WTC11 (cell line): ENCODE data around the gene ASTN1. TPM values are rescaled to one million over a fixed set of nuclear protein-coding genes. Genes with fewer than 3 reads are reported as not detected.

Source experiments
- ATAC-seq: fragments of 200-7000 bp; cut with Tn5 transposase; 2 replicates; pipeline ENCODE4 v1.10.0; 2021; ENCODE audit warnings: mild to moderate bottlenecking, moderate library complexity
- CTCF ChIA-PET: fragments of 300-600 bp; sonication (Branson Sonifier 250); formaldehyde crosslinking; loops from one replicate; lab custom pipeline; 2021; ENCODE audit warnings: antibody characterized with exemption; lab: Charles Lee
- POLR2A ChIA-PET: fragments of 350-600 bp; sonication (Branson Sonifier 250); formaldehyde crosslinking; loops from one replicate; lab custom pipeline; 2021; ENCODE audit warnings: antibody characterized with exemption; lab: Charles Lee
- DNase-seq: peaks from one replicate; pipeline ENCODE4 v3.0.0; 2021; ENCODE audit warnings: low spot score
- H3K27ac Mint-ChIP-seq: 2 replicates; pipeline ENCODE4 v1.8.0; 2021; ENCODE audit warnings: mixed read lengths
- H3K27me3 Mint-ChIP-seq: 2 replicates; pipeline ENCODE4 v1.8.0; 2021; ENCODE audit warnings: low read depth, mild to moderate bottlenecking, moderate library complexity, mixed read lengths
- H3K36me3 Mint-ChIP-seq: 2 replicates; pipeline ENCODE4 v1.8.0; 2021; ENCODE audit warnings: mixed read lengths
- H3K4me1 Mint-ChIP-seq: 2 replicates; pipeline ENCODE4 v1.8.0; 2022; ENCODE audit warnings: mixed read lengths
- H3K4me3 Mint-ChIP-seq: 2 replicates; pipeline ENCODE4 v1.8.0; 2021; ENCODE audit warnings: mild to moderate bottlenecking, moderate library complexity, mixed read lengths
- H3K9me3 Mint-ChIP-seq: 2 replicates; pipeline ENCODE4 v1.8.0; 2021; ENCODE audit warnings: mixed read lengths
- AR ChIP-seq: fragments of 250-450 bp; sonication (Bioruptor Pico); IDR thresholded peaks from 2 replicates; pipeline ENCODE4 v1.9.0; 2021; ENCODE audit warnings: mild to moderate bottlenecking
- CBFB ChIP-seq: sonication (generic); formaldehyde crosslinking; IDR thresholded peaks from 2 replicates; pipeline ENCODE4 v1.8.1; 2022; ENCODE audit warnings: mild to moderate bottlenecking, low read depth, missing genetic modification reagents
- MXD4 ChIP-seq: fragments of 250-450 bp; sonication (Bioruptor Pico); IDR thresholded peaks from 2 replicates; pipeline ENCODE4 v1.8.0; 2021; ENCODE audit warnings: mild to moderate bottlenecking, moderate library complexity, borderline replicate concordance
- NR2C2 ChIP-seq: sonication (generic); formaldehyde crosslinking; IDR thresholded peaks from 2 replicates; pipeline ENCODE4 v1.8.0; 2022; ENCODE audit warnings: mild to moderate bottlenecking, missing genetic modification reagents
- SMAD3 ChIP-seq: sonication (generic); formaldehyde crosslinking; IDR thresholded peaks from 2 replicates; pipeline ENCODE4 v1.8.0; 2022; ENCODE audit warnings: missing genetic modification reagents, mild to moderate bottlenecking, borderline replicate concordance
- TEAD4 ChIP-seq: sonication (generic); formaldehyde crosslinking; IDR thresholded peaks from 2 replicates; pipeline ENCODE4 v1.8.0; 2022; ENCODE audit warnings: mild to moderate bottlenecking, missing genetic modification reagents
- ZMAT4 ChIP-seq: fragments of 250-450 bp; sonication (Bioruptor Pico); IDR thresholded peaks from 2 replicates; pipeline ENCODE4 v1.9.0; 2021; ENCODE audit warnings: mild to moderate bottlenecking
- ZNF121 ChIP-seq: sonication (generic); formaldehyde crosslinking; IDR thresholded peaks from 2 replicates; pipeline ENCODE4 v1.8.0; 2023; ENCODE audit warnings: missing genetic modification reagents
- ZNF232 ChIP-seq: sonication (generic); formaldehyde crosslinking; IDR thresholded peaks from 2 replicates; pipeline ENCODE4 v1.8.0; 2022; ENCODE audit warnings: mild to moderate bottlenecking, missing genetic modification reagents
- ZNF263 ChIP-seq: sonication (generic); formaldehyde crosslinking; IDR thresholded peaks from 2 replicates; pipeline ENCODE4 v1.8.1; 2022; ENCODE audit warnings: low read depth, mild to moderate bottlenecking, moderate library complexity, missing genetic modification reagents
- ZNF416 ChIP-seq: fragments of 250-450 bp; sonication (Bioruptor Pico); IDR thresholded peaks from 2 replicates; pipeline ENCODE4 v1.9.0; 2021; ENCODE audit warnings: mild to moderate bottlenecking, inconsistent platforms
- ZNF423 ChIP-seq: fragments of 250-450 bp; sonication (Bioruptor Pico); IDR thresholded peaks from 2 replicates; pipeline ENCODE4 v2.1.2; 2022; ENCODE audit warnings: mild to moderate bottlenecking, moderate library complexity
- ZNF671 ChIP-seq: fragments of 250-450 bp; sonication (Bioruptor Pico); IDR thresholded peaks from 2 replicates; pipeline ENCODE4 v1.8.0; 2021; ENCODE audit warnings: mild to moderate bottlenecking
- total RNA-seq: library from RNA; stranded (reverse); gene quantifications from 3 replicates; pipeline ENCODE4 v1.2.3, GENCODE V29; 2021
- TF ChIP-seq, protein P1 (sequence below): fragments of 250-450 bp; sonication (Bioruptor Pico); IDR thresholded peaks from 2 replicates; pipeline ENCODE4 v2.1.2; 2022; ENCODE audit warnings: mild to moderate bottlenecking, moderate library complexity
- TF ChIP-seq, protein P2 (sequence below): sonication (generic); formaldehyde crosslinking; IDR thresholded peaks from 2 replicates; pipeline ENCODE4 v1.8.0; 2023; ENCODE audit warnings: mild to moderate bottlenecking, missing genetic modification reagents
- TF ChIP-seq, protein P3 (sequence below): fragments of 200-600 bp; IDR thresholded peaks from 2 replicates; pipeline ENCODE4 v1.8.0; 2022; ENCODE audit warnings: antibody characterized with exemption
- TF ChIP-seq, protein P4 (sequence below): sonication (generic); formaldehyde crosslinking; IDR thresholded peaks from 2 replicates; pipeline ENCODE4 v1.8.1; 2023; ENCODE audit warnings: mild to moderate bottlenecking, missing genetic modification reagents, moderate library complexity

The ASTN1 gene
- total RNA-seq, 1 experiment from 2014 or later = 3.4 TPM

- TF ChIP-seq ZMAT4 (CRISPR knock-in tag) (no peak), ZNF232 (CRISPR knock-in tag) (no peak)
Observed at GRCh38 chr1:176989023-176989422, 175.5 kb downstream of the ASTN1 start (continued).

DNA sequence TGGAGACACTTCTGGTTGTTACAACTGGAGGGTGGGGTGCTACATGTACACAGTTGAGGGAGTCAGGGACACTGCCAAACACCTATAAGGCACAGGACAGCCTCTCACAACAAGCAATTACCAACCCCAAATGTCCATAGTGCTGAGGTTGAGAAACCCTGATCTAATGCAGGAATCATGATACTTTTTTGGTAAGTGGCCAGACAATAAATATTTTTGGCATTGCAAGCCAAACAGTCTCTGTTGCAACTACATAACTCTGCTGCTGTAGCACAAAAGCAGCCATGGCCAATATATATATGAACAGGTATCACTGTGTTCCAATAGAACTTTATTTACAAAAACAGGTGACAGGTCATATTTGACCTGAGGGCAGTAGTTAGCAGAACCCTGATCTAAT is 177.5 kb downstream of the ASTN1 start:
- no peak for ATAC-seq
- H3K36me3 Mint-ChIP-seq = no peaks in the 10 kb centered on the region
- ChIA-PET CTCF (no interaction called here), POLR2A (no interaction called here)
- H3K27ac Mint-ChIP-seq = no peak overlapping the region
- DNase-seq = no peak
- no peaks in the 10 kb centered on the region for H3K9me3 Mint-ChIP-seq
- no peaks in the 10 kb centered on the region for H3K27me3 Mint-ChIP-seq
- TF ChIP-seq ZNF416 (CRISPR knock-in tag) (no peak), TEAD4 (no peak), ZNF121 (no peak)
- TF ChIP-seq, protein P1, sequence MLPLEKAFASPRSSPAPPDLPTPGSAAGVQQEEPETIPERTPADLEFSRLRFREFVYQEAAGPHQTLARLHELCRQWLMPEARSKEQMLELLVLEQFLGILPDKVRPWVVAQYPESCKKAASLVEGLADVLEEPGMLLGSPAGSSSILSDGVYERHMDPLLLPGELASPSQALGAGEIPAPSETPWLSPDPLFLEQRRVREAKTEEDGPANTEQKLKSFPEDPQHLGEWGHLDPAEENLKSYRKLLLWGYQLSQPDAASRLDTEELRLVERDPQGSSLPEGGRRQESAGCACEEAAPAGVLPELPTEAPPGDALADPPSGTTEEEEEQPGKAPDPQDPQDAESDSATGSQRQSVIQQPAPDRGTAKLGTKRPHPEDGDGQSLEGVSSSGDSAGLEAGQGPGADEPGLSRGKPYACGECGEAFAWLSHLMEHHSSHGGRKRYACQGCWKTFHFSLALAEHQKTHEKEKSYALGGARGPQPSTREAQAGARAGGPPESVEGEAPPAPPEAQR = no peak
- no peak overlapping the region for H3K4me3 Mint-ChIP-seq
- H3K4me1 Mint-ChIP-seq = 0 out of 2 replicates have a peak, but pooled peaks cover 2% of the 10 kb centered on the region

DNA sequence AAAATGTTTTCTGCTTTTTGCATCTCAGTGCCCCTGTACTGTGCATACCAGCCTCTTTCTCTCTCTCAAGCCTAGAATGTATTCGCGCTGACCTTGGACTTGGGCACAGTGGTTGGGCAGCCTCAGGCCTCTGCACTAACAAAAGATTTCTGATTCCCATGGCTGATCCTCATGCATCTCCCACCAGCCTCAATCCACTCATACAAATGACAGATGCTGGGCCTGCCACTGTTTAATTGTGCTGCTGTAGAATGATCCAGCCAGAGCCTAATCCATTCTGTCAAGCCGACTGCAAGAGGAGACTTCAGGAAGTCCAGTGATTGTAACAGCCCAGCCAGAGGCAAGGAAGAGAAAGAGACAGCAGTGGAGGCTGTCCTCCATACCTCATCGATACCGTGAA is 180.8 kb downstream of the ASTN1 start:
- ATAC-seq (no peak), DNase-seq (no peak)
- TF ChIP-seq MXD4 = no peak
- TF ChIP-seq ZNF671 = no peak
- no peak for TF ChIP-seq AR (CRISPR knock-in tag)
- TF ChIP-seq, protein P2, sequence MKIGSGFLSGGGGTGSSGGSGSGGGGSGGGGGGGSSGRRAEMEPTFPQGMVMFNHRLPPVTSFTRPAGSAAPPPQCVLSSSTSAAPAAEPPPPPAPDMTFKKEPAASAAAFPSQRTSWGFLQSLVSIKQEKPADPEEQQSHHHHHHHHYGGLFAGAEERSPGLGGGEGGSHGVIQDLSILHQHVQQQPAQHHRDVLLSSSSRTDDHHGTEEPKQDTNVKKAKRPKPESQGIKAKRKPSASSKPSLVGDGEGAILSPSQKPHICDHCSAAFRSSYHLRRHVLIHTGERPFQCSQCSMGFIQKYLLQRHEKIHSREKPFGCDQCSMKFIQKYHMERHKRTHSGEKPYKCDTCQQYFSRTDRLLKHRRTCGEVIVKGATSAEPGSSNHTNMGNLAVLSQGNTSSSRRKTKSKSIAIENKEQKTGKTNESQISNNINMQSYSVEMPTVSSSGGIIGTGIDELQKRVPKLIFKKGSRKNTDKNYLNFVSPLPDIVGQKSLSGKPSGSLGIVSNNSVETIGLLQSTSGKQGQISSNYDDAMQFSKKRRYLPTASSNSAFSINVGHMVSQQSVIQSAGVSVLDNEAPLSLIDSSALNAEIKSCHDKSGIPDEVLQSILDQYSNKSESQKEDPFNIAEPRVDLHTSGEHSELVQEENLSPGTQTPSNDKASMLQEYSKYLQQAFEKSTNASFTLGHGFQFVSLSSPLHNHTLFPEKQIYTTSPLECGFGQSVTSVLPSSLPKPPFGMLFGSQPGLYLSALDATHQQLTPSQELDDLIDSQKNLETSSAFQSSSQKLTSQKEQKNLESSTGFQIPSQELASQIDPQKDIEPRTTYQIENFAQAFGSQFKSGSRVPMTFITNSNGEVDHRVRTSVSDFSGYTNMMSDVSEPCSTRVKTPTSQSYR = no peak
- TF ChIP-seq CBFB = no peak
- no peak for TF ChIP-seq NR2C2 (CRISPR knock-in tag)
- TF ChIP-seq, protein P3, sequence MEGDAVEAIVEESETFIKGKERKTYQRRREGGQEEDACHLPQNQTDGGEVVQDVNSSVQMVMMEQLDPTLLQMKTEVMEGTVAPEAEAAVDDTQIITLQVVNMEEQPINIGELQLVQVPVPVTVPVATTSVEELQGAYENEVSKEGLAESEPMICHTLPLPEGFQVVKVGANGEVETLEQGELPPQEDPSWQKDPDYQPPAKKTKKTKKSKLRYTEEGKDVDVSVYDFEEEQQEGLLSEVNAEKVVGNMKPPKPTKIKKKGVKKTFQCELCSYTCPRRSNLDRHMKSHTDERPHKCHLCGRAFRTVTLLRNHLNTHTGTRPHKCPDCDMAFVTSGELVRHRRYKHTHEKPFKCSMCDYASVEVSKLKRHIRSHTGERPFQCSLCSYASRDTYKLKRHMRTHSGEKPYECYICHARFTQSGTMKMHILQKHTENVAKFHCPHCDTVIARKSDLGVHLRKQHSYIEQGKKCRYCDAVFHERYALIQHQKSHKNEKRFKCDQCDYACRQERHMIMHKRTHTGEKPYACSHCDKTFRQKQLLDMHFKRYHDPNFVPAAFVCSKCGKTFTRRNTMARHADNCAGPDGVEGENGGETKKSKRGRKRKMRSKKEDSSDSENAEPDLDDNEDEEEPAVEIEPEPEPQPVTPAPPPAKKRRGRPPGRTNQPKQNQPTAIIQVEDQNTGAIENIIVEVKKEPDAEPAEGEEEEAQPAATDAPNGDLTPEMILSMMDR = no peak
- TF ChIP-seq, protein P1 = no peak
- TF ChIP-seq, protein P4, sequence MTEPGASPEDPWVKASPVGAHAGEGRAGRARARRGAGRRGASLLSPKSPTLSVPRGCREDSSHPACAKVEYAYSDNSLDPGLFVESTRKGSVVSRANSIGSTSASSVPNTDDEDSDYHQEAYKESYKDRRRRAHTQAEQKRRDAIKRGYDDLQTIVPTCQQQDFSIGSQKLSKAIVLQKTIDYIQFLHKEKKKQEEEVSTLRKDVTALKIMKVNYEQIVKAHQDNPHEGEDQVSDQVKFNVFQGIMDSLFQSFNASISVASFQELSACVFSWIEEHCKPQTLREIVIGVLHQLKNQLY = no peak
- no peak for TF ChIP-seq ZNF121
- TF ChIP-seq ZNF423 (CRISPR knock-in tag) = no peak
- TF ChIP-seq SMAD3 (CRISPR knock-in tag) = no peak
- no peak for TF ChIP-seq ZNF263 (CRISPR knock-in tag)
- no peaks in the 10 kb centered on the region for H3K36me3 Mint-ChIP-seq
- no peaks in the 10 kb centered on the region for H3K9me3 Mint-ChIP-seq
- no peaks in the 10 kb centered on the region for H3K4me1 Mint-ChIP-seq
- no peaks in the 10 kb centered on the region for H3K27me3 Mint-ChIP-seq
- CTCF ChIA-PET = no interaction called here
- no peak overlapping the region for H3K4me3 Mint-ChIP-seq
- no peak overlapping the region for H3K27ac Mint-ChIP-seq
- POLR2A ChIA-PET = no interaction called here
